ENCODE results near the gene ALDH3B2.

ALDH3B2 gene

DNA sequence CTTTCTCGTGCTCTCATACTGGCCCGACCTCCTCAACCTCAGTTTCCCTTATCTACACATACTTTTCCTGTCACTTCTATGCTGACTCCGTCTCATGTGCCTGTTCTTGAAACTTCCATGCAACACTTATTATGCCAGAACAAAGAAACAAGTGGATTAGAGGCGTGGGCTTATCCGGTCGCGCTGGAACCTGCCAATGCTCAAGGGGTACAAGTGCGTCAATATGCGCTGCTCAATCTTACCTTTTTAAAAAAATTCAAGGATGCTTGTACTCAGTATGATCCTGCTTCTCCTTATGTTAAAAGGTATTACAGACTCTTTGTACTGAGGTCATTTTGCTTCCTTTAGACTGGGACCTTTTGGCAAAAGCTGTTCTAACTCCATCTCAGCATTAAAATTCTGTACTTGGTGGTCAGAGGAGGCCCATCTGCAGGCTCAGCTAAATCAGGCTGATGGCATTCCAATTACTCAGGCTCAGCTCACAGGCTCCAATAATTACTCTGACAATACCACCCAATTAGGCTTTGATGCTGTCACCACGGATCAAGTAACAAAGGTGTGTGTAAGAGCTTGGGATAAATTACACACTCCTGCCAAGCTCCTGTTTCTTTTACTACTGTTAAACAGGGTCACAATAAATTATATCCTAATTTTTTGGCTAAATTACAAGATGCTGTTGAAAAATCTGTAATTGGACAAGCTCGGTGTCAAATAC, 26.3 kb upstream of the ALDH3B2 start:
- no peak overlapping the region for H3K27ac ChIP-seq
- TF ChIP-seq, protein P1, sequence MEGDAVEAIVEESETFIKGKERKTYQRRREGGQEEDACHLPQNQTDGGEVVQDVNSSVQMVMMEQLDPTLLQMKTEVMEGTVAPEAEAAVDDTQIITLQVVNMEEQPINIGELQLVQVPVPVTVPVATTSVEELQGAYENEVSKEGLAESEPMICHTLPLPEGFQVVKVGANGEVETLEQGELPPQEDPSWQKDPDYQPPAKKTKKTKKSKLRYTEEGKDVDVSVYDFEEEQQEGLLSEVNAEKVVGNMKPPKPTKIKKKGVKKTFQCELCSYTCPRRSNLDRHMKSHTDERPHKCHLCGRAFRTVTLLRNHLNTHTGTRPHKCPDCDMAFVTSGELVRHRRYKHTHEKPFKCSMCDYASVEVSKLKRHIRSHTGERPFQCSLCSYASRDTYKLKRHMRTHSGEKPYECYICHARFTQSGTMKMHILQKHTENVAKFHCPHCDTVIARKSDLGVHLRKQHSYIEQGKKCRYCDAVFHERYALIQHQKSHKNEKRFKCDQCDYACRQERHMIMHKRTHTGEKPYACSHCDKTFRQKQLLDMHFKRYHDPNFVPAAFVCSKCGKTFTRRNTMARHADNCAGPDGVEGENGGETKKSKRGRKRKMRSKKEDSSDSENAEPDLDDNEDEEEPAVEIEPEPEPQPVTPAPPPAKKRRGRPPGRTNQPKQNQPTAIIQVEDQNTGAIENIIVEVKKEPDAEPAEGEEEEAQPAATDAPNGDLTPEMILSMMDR (conservative IDR thresholded peaks at IDR 0.05): no peak

DNA sequence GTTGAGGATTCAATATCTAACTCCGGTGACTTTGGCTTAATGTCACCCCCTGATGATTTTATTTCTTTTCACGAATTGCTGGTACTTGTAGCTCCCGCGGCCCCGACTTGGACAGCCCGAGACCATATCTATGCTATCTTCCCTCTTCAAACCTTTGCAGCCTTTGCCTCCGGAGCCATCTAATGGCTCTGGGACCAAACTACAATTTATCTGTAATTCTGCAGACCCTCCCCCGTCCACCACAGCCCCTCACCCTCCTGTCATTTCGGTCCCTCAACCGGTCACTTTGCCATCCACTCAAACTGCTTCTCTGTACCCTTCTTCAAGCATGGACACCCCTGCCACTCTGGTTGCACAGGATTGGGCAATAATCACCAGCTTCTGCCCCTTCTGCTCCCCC, 25.7 kb upstream of the ALDH3B2 start:
- TF ChIP-seq, protein P1 (conservative IDR thresholded peaks at IDR 0.05): peak; percentile 61

DNA sequence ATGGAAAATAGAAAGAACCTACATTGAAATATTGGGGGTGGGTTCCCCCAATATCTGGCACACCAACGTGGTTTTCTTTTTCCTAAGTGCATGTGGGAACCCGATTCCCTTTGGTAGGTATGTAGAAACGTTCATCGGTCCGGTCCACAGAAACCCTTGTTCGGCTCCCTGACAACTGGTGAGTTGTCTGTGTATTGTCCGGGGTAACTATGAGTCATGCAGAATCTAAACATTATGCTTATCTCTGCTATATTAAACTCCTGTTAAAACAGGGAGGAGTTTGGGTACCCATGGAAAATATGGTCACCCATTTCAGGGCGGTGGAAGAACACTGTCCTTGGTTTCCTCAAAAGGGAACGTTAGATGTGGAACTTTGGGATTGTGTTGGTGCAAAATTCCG, 25.1 kb upstream of the ALDH3B2 start:
- TF ChIP-seq, protein P1 (conservative IDR thresholded peaks at IDR 0.05): no peak
- H3K27ac ChIP-seq: no peak overlapping the region

More for the DNA sequence above, 25.7 kb upstream of the ALDH3B2 start:
- H3K27ac ChIP-seq: no peak overlapping the region

DNA sequence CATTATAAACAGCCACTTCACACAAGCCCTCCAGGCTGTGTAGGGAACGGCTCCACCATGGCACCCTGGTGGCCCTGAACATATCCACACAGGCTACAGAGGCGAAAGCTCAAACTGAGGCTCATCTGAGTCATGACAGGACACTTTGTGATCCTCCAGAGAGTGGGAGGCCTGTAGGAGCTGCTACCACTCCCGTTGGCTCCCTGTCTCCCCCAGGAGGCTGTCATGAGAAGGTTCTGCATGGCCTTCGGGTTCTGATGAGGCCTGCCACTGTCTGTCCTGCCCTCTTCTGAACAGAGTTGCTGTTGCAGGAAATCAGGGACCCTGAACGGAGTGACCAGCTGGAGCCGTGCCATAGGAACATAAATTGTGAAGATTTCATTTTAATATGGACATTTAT, 23.8 kb upstream of the ALDH3B2 start:
- no peak overlapping the region for H3K27ac ChIP-seq
- TF ChIP-seq, protein P1 (conservative IDR thresholded peaks at IDR 0.05): peak; percentile 66; the same call in 1 of the 2 replicates

DNA sequence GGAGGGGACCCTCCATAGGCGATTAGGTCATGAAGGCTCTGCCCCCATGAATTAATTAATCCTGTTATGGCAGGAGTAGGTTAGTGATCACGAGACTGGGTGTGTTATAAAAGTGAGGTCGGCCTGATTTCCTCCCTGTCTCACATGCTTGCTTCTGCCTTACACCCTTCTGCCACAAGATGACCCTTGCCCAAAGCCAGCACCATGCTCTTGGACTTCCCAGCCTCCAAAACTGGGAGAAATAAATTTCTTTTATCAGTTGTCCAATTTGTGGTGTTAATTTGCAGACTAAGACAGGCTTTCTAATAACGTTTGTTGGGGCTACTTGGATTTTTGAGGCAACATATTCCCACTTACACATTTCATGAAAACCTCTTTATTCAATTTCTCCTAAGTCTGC, 23.4 kb upstream of the ALDH3B2 start:
- H3K27ac ChIP-seq: no peak overlapping the region
- TF ChIP-seq, protein P1 (conservative IDR thresholded peaks at IDR 0.05): no peak

DNA sequence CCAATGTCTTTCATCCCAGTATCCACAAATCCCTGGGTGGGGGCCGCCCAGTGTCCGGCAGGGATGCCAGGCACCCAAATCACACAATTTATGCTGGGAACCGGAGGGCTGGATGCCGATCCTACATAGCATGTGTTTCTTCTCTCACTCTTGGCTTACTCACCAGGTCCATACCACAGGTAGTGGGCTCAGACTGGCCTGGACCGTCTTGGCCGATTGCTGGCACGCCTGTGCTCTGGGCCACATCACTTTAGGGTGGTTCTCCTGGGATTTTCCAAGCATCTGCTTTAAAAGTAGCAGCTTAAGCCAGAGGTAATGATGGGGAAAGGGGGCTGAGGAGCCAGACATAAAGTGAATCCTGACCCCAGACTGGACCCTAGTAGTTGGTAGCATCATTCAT, 22.6 kb upstream of the ALDH3B2 start:
- TF ChIP-seq, protein P1 (conservative IDR thresholded peaks at IDR 0.05): no peak
- no peak overlapping the region for H3K27ac ChIP-seq

DNA sequence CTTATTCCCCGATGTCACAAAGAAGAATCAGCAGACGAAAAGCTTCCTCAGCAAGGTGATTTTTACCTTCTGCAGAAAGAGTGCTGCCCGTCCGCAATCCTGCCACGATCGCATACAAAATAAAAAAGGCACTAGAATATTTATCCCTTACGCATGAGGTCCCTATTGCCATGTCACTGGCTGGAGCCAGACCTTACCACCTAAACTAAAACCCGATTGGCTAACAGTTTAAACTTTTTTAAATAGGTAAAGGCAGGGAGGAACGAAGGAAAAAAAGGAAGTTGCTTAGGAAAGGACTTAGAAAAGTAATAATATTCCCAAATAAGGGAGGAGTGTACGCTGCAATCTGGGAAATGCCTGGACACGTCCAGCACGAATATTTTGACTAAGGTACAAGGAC, 21.2 kb upstream of the ALDH3B2 start:
- no peak overlapping the region for H3K27ac ChIP-seq
- TF ChIP-seq, protein P1 (conservative IDR thresholded peaks at IDR 0.05): no peak

Data from VCaP (cell line).